Measurements from ENCODE around the gene CYP17A1.

DNA sequence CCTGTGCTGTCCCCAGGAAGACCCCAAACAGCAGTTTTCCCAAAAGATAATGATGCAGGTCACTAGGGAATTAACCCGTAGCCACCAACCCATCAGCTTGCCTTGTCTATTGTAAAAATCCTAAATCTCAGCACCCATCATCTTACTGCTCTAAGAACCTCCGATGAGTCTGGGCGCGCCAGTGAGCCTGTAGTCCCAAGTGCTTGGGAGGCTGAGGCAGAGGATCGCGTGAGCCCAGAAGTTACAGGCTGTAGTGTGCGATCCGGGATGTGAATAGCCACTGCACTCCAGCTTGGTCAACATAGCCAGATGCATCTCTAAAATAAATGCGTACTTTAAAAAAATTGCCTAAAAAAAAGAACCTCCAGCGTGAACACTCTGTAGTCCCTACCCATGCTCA, 33.0 kb upstream of the CYP17A1 start:
- TF ChIP-seq, protein P1, sequence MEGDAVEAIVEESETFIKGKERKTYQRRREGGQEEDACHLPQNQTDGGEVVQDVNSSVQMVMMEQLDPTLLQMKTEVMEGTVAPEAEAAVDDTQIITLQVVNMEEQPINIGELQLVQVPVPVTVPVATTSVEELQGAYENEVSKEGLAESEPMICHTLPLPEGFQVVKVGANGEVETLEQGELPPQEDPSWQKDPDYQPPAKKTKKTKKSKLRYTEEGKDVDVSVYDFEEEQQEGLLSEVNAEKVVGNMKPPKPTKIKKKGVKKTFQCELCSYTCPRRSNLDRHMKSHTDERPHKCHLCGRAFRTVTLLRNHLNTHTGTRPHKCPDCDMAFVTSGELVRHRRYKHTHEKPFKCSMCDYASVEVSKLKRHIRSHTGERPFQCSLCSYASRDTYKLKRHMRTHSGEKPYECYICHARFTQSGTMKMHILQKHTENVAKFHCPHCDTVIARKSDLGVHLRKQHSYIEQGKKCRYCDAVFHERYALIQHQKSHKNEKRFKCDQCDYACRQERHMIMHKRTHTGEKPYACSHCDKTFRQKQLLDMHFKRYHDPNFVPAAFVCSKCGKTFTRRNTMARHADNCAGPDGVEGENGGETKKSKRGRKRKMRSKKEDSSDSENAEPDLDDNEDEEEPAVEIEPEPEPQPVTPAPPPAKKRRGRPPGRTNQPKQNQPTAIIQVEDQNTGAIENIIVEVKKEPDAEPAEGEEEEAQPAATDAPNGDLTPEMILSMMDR (IDR thresholded peaks at IDR 0.05; ENCODE audit: insufficient read depth, low read length, poor library complexity, severe bottlenecking): no peak
- TF ChIP-seq EZH2phosphoT487 (conservative IDR thresholded peaks at IDR 0.05; ENCODE audit: low read length): no peak

Data from SU-DHL-6 (cell line).